GM12892 (cell line): ENCODE results near the gene MICAL1.
A peak's percentile ranks its signal among the peaks of the same experiment; 100 is the strongest.

Experiments
- DNase-seq: peaks from one replicate; pipeline ENCODE4 v3.0.0; 2011; ENCODE audit not compliant: insufficient read length
- FAIRE-seq: peaks from 2 replicates; lab custom pipeline; 2011; peaks lifted over from hg19 to GRCh38; lab: Jason Lieb, UNC
- POLR2A ChIP-seq: IDR thresholded peaks from 2 replicates; pipeline ENCODE4 v1.6.1; 2011; ENCODE audit warnings: low read depth, low read length, control low read depth
- POLR2AphosphoS5 ChIP-seq: IDR thresholded peaks from 2 replicates; pipeline ENCODE4 v1.6.1; 2011; ENCODE audit warnings: low read depth, low read length, control low read depth
- TAF1 ChIP-seq: IDR thresholded peaks from 2 replicates; pipeline ENCODE4 v1.6.1; 2011; ENCODE audit warnings: low read depth, mild to moderate bottlenecking, control low read depth, low read length, borderline replicate concordance

The MICAL1 gene

DNA sequence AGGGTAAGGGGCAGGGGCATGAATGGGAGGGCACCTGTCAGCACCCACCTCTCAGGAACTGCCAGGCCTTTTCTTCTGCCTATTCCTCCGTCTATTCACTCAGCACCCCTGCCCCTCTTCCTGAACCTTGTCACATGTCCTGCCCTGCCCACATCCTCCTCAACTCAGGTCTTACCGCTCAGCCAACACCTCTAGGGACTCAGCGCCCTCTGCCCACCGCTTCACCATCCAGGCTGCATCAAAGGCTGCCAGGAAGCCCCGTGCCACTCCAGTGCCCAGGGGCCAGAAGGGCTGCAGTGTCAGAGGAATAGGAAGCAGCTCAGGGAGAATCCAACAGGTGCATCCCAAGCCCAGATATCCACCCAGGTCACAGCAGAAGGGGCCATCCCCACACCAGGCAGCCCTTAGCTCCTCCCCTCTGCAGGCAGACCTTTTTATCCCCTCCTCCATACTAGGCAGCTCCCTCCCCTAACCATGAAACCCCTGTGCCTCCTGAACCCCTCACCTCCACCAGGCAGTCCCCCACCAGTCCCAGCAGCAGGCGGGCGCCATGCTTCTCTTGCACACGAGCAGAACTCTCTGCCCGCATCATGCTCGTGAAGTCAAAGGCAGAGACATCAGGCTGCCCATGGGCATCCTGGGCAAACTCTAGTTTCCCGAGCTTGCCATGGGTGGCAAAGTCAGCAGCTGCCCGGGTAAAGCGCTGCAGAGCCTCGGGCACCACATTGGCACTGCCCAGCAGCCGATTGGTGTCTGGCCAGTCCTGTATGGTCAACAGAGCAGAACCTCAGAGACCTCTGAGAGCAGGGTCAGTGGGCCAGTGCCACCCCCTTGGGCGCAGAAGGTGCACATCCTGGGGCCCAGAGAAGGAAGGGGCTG, 5.5 kb downstream of the MICAL1 start:
- DNase-seq (no peak), FAIRE-seq (peak; percentile 38)
- TF ChIP-seq POLR2A (no peak; the same call in 1 of the 2 replicates), POLR2AphosphoS5 (no peak; the same call in 1 of the 2 replicates), TAF1 (no peak)

DNA sequence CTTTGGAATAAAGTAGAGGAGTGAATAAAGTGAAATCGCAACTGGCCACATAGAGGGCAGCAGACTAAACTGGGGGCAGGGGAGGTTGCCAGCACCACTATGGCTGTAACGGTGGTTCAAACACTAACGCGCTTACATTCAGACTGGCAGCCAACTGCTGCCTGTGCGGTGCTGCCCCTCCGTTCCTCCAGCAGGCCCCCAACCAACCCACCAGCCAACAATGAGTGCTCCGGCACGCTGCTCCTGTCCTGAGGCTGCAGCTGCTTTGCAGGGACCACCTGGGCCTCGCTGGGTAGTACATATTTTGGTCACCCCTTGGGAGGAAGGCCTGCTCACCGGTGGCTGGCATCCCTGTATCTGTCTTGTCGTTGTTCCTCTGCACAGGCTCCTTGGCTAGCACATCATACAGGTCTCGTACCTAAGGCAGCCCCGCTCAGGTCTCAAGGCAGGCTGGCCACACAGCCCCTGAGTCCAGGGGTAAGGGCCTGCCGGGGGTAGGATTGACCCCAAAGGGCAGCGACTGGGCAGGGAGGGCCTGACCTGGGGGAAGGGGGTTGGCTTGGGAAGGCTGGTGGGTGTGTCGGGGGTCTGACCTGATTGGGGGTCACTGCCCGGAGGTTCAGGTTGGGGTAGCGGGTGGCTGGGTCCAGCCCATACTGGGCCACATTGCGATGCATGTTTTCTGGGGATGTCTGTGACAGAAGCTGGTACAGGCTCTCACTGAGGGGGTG, 6.3 kb downstream of the MICAL1 start:
- TF ChIP-seq POLR2AphosphoS5 (no peak), POLR2A (0 out of 2 replicates have a peak, but pooled peaks have one; percentile 5)
- FAIRE-seq (no peak), DNase-seq (no peak)

DNA sequence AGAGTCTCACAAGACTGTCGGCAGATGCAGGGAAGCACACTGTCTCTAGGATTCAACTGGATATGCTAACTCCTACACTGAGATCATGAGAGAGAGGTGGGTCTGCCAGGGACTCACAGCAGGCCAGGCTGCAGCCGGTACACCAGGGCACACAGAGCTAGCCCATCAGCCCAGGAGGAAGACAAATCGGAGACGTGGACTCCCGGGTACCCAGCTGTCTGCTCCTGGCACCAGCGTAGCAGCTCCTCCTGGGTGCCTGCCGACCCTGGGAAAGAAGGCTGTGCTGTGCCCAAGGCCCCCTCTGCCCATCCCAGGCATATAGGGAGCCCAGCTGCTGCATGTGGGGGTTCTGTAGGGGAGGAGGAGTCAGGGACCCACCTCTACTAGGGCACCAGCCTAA, 7.0 kb downstream of the MICAL1 start:
- FAIRE-seq (no peak), DNase-seq (no peak)
- TF ChIP-seq TAF1: no peak
- no peak for TF ChIP-seq POLR2A
- no peak; the same call in 1 of the 2 replicates for TF ChIP-seq POLR2AphosphoS5

DNA sequence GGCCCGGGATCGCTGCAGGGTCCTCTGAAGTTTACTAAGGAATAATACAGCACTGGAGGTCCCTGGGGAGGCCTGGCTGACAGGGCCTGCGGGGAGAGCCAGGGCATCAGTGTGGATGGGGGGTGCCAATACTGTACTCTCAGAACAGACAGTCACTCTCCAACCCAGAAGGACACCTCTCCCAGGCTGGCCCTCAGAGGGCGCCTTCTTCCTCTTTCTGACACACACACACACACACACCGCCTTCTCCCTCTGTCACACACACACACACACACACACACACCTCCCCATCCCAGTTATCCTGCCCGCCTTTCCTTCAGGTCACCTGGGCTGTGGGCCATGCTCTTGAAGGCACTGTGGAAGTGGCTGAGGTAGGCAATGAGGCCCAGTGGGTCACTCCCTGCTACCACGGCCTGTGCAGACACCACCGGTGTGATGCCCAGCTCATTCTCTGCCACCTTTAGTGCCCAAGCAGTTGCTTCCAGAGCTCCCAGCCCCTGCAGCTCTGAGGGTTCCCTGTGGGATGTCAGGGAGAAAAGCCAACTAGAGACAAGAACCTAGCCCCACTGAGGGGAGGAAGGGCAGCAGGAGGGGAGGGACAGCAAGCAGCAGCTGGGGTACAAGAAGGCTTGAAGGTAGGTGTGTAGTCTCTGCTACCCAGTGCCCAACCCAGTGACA, 7.6 kb downstream of the MICAL1 start:
- no peak for DNase-seq
- TF ChIP-seq TAF1 (no peak), POLR2AphosphoS5 (no peak; the same call in 1 of the 2 replicates)
- FAIRE-seq: no peak

DNA sequence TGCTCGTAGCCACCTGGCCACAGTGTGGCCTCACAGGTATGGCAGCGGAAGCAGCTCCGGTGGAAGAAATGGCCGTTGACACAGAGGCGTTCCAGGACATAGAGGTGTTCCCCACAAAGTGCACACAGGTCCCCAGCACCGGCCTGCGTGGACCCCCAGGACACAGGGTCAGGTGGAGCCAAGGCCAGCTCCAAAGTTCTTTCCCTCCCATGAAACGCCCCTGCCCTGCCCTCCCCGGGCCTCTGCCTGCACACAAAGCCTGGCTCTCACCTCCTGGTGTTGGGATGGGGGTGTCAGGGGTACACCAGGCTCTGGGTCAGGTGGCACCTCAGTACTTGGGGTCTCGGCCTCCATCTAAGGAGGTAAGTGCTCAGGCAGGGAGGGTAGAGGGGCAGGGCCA, 8.5 kb downstream of the MICAL1 start:
- TF ChIP-seq TAF1: no peak
- TF ChIP-seq POLR2A: no peak
- no peak for TF ChIP-seq POLR2AphosphoS5
- DNase-seq: no peak
- FAIRE-seq: no peak

DNA sequence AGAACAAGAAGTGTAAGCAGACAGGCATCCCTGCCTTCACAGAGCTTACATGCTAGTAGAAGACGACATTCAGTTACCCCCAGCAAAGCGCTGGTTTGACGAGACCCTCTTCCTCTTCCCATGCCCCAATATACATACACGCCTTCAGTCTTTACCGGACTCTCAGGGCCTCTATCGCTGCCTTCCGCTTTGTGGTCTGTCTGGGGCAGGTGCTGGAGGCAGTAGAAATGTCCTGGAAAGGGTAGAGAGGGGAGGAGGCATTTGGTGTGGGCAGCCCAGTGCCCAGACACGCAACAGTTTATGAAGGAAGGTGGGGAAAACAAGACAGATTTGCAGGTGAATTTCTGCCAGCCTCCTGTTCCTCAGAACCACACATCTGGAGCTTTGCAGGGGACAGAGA, 9.0 kb downstream of the MICAL1 start:
- FAIRE-seq (no peak), DNase-seq (no peak)
- peak; percentile 38; the same call in 1 of the 2 replicates for TF ChIP-seq POLR2A
- no peak for TF ChIP-seq TAF1
- no peak for TF ChIP-seq POLR2AphosphoS5

DNA sequence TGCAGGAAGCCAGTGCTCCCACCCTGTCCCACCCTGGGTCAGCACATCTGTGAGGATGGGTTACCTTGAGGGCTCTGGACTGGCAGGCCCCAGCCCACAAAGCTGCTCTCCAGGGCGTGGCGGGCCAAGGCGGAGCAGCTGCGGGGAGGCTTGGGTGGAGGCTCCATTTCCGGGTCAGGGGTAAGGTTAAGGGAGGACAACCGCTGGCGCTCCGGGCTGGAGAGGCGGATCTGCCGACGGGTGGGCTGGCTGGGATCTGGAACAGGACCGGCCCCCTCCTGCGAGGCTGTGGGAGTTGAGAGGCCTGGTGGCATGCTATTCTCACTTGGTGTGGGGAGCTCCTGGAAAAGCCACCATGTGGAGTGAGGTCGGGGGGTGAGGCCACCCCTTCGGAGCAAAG, 9.5 kb downstream of the MICAL1 start:
- TF ChIP-seq POLR2AphosphoS5 (no peak), POLR2A (no peak), TAF1 (no peak)
- DNase-seq (no peak), FAIRE-seq (no peak)

DNA sequence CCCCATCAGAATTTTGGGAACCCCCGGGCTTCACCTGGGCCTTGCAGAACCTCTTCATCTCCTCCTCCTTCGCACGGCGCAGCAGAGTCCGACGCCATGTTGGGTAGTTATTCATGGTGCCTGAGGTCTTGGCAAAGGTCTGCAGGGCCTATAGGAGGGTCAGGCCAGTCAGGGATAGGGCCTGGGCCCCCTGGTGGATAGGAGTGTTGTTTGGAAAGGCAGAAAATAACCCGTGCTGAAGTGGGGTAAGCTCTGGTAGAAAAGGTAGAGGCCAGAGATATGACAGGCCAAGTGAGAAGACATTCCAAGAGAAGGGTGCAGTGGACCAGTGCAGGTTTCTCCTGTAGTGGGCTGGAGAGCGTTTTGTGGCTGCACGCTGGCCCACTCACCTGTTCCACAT, 10.2 kb downstream of the MICAL1 start:
- no peak for DNase-seq
- FAIRE-seq: no peak
- TF ChIP-seq POLR2A: no peak

DNA sequence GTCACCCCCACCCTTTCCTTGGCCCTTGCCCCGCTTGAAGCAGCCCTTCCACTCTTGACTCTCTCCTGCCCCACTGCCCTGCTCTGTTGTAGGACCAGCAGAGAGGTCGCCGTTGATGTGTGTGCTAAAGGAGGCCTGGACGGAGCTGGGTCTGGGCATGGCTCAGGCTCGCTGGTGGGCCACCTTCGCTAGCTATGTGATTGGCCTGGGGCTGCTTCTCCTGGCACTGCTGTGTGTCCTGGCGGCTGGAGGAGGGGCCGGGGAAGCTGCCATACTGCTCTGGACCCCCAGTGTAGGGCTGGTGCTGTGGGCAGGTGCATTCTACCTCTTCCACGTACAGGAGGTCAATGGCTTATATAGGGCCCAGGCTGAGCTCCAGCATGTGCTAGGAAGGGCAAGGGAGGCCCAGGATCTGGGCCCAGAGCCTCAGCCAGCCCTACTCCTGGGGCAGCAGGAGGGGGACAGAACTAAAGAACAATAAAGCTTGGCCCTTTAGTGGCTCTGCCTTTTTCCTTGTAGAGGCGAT, 12.1 kb downstream of the MICAL1 start:
- DNase-seq: no peak
- FAIRE-seq: no peak
- TF ChIP-seq POLR2A (no peak), POLR2AphosphoS5 (0 out of 2 replicates have a peak, but pooled peaks have one; percentile 3)

DNA sequence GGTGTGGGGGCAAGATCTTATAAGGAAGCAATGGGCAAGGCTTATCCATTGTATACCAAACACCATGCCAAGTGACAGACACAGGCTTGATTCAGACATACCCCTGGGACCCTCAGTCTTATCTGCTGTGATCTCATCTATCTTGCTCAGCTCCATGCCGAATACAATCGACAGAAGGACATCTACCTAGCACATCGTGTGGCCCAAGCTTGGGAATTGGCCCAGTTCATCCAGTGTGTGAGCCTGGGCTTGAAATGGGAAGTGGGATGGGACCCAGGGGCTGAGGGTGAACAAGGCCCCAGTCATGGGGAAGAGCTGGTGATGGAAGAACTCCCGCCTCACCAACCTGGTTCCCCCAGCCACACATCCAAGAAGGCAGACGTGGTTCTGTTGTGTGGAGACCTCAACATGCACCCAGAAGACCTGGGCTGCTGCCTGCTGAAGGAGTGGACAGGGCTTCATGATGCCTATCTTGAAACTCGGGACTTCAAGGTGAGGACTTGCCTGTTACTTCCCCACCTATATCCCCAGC, 13.1 kb downstream of the MICAL1 start:
- DNase-seq (no peak), FAIRE-seq (no peak)
- TF ChIP-seq POLR2A: no peak
- no peak for TF ChIP-seq TAF1
- TF ChIP-seq POLR2AphosphoS5: no peak
